GM12865 (cell line): ENCODE results near the gene HJURP.

Experiments
- DNase-seq: peaks from one replicate; pipeline ENCODE4 v3.0.0; 2010; ENCODE audit warnings: low read depth
- H3K4me3 ChIP-seq: 2 replicates; pipeline ENCODE4 v1.5.1; 2011; ENCODE audit warnings: mild to moderate bottlenecking, low read depth, low read length, control low read depth
- TF ChIP-seq, protein P1 (sequence below): IDR thresholded peaks from 2 replicates; pipeline ENCODE4 v1.5.1; 2011; ENCODE audit warnings: low read length, control low read depth, low read depth, inconsistent platforms; ENCODE audit not compliant: insufficient read depth; ENCODE audit errors: missing control alignments

The HJURP gene

DNA sequence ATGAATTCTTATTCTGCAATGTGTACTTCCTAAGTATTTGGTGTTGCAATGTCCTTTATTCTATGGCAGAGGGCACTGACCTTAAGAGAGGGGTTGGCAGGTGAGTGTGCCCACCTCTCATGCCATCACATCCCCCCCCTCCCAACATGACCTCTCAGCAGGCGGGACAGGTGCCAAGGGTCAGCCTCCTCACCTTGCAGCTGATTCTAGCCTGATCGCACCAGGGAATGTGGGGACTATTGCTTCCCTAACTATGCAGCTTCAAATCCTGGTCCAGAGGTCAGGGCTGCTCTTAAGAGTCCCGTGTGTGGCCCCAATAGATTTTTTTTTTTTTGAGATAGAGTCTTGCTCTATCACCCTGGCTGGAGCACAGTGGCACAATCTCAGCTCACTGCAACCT, 9.5 kb downstream of the HJURP start:
- DNase-seq, result no peak
- TF ChIP-seq, protein P1, sequence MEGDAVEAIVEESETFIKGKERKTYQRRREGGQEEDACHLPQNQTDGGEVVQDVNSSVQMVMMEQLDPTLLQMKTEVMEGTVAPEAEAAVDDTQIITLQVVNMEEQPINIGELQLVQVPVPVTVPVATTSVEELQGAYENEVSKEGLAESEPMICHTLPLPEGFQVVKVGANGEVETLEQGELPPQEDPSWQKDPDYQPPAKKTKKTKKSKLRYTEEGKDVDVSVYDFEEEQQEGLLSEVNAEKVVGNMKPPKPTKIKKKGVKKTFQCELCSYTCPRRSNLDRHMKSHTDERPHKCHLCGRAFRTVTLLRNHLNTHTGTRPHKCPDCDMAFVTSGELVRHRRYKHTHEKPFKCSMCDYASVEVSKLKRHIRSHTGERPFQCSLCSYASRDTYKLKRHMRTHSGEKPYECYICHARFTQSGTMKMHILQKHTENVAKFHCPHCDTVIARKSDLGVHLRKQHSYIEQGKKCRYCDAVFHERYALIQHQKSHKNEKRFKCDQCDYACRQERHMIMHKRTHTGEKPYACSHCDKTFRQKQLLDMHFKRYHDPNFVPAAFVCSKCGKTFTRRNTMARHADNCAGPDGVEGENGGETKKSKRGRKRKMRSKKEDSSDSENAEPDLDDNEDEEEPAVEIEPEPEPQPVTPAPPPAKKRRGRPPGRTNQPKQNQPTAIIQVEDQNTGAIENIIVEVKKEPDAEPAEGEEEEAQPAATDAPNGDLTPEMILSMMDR, result no peak
- no peak overlapping the region for H3K4me3 ChIP-seq

DNA sequence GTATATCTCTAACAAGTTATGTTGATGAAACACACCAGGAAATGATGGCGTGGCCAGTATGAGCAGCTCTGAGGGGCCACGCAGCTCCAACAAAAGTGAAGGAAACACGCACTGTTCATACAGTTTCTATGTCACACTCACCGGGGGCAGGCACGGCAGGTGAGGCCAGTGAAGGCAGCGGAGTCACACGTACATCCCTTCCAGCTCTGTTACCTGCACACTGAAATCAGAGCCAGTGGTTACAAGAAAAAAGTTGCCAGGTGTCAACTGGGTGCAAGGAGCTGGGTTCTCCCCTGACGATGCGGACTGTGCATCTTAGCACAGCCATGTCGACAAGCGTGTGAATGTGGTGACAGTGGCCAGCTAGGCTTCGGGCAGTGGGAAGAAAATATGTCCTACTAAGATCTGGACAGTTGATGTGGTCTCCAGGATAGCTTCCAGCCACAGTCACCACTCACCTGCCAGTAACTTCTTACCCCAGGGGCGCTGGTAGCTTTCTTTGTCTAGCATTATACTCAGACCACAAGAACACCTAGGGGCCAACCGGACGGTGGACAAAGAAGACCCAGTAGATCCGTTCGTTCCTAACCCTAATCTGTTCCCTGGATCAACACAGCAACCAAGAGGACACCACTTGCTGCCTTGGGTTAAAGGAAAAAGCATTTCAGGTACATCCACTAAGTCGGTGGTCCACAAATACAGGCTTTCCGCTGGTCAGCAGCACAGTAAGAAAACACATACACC, 10.1 kb downstream of the HJURP start:
- H3K4me3 ChIP-seq, result no peak overlapping the region
- no peak for DNase-seq
- TF ChIP-seq, protein P1, result no peak

DNA sequence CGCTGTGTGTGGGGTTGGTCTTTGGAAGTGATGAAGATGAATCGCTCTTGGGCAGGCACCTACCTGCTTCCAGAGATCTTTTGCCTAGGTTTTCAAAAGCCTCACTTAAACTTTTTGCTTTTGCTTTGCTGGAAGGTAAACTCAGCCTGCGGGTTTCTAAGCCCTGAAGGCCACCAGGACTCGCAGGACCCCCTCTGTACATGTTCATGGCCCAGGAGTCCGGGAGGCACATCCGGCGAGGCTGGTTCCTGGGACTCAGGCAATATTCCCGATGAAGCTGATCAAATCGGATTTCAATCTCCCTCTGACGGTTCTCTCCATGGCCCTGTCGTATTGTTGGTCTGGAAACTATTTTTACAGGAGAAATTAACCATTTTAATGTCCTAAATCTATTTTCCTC, 13.2 kb downstream of the HJURP start:
- TF ChIP-seq, protein P1, result no peak
- no peak overlapping the region for H3K4me3 ChIP-seq
- no peak for DNase-seq

DNA sequence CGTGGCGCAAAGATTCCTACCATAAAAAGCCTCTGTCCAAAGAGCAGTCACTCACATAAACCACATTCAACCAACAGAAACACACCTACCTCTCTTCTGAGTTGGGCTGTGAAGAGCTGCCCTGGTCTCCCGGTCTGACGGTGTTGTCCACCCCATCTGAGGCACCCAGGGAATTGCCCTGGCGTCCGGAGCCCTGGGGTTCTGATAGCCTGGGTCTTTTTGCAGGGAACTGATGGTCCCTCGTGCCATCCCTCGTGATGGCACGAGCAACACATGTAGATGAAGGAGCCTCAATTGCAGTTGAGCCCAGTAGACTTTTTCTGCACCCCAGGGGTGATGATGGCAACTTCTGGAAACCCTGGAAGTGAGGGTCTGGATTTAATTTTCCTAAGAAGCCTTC, 13.8 kb downstream of the HJURP start:
- no peak overlapping the region for H3K4me3 ChIP-seq
- TF ChIP-seq, protein P1, result no peak
- DNase-seq, result no peak

DNA sequence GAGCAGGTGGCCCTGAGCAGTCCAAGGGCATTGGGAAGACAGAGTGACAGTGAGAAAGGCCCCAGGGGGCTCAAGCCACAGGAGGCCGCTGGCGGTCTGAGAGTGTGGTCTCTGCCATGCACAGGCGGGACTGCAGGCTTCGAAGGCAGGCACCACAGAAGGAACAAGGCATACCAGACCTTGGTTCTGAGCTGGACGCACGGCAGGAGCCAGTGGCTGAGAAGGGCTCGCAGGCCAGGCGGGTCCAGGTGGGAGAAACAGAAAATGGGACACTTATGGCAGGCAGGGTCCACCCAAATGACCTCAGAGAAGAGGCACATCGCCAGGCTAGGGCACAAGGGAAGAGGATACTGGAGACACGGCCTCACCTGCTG, 14.9 kb downstream of the HJURP start:
- TF ChIP-seq, protein P1, result no peak
- no peak overlapping the region for H3K4me3 ChIP-seq
- no peak for DNase-seq

DNA sequence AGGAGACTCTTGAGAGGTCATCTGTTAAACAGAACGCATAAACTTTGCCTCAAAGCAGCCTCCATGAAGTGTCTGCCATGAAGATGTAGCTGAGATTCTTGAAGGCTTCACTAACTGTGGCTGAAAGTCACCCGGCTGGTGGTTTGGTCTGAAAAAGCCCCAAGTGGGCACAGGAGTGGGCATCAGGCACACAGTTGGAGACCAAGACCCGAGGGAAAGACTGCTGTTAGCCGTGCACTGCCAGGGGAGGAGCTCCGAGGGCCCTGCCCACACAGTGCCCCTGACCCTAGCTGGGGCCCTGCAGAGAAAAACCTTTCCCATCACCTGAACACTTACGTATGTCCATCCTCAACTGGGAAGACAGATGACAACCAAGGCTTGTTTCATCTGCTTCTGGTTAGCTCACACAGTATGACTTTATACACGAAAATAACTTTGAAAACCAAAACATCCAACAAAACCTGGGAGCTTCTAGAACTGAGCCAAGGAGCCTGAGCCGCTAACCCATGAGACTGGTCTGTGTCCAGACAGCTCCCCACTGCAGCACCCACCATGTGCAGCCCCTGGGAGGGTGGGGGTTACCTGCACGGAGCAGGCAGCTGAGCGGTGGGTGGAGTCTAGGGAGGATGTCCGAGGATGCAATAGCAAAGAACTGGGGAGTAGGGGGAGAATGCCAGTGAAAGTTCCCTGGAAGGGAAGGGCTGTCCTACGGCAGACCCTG, 15.4 kb downstream of the HJURP start:
- TF ChIP-seq, protein P1, result no peak
- no peak for DNase-seq
- H3K4me3 ChIP-seq, result no peak overlapping the region
